ENCODE data around the gene KNSTRN.

The KNSTRN gene

GRCh38 chr15:40368719-40369473, 13.6 kb upstream of the KNSTRN start:
- H3K4me1 Mint-ChIP-seq = peaks cover 41% of the 10 kb centered on the region
- no peak for DNase-seq (ENCODE audit: low spot score in 2 of 2)
- no peak for ATAC-seq
- no peak overlapping the region for H3K27ac Mint-ChIP-seq
- peak overlapping the region; percentile 86 for H3K4me3 Mint-ChIP-seq
- H3K9me3 Mint-ChIP-seq = no peaks in the 10 kb centered on the region
- no peaks in the 10 kb centered on the region for H3K36me3 Mint-ChIP-seq

- Mint-ChIP-seq H3K4me3 (peak overlapping the region; percentile 86), H3K4me1 (peaks cover 35% of the 10 kb centered on the region), H3K27ac (no peak overlapping the region), H3K36me3 (no peaks in the 10 kb centered on the region), H3K9me3 (no peaks in the 10 kb centered on the region)
- no peak for DNase-seq (ENCODE audit: low spot score in 2 of 2)
- no peak for ATAC-seq
Measured at GRCh38 chr15:40369474-40369869, 13.0 kb upstream of the KNSTRN start.

DNA sequence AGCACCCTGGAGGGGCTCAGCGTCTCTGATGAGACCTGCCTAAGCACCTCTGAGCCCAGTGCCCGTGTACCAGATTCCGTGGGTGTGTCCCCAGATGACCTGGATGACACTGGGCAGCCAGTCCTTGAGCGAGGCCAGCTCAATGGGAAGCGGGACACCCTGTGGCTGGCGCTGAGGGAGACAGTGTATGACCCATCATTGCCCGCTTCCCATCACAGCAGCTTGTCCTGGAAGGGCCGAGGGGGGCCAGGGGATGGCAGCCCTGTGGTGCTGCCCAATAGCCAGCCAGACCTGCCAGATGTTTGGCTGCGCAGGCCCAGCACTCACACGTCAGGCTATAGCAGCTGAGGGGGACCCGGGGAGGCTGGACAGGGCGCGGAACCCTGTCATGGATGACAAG, 12.6 kb upstream of the KNSTRN start:
- Mint-ChIP-seq H3K27ac (no peak overlapping the region), H3K36me3 (no peaks in the 10 kb centered on the region), H3K9me3 (no peaks in the 10 kb centered on the region), H3K4me1 (peaks cover 35% of the 10 kb centered on the region), H3K4me3 (no peak overlapping the region)
- DNase-seq (ENCODE audit: low spot score in 2 of 2) (no peak), ATAC-seq (no peak)

GRCh38 chr15:40372981-40373380, 9.5 kb upstream of the KNSTRN start:
- H3K27ac Mint-ChIP-seq = no peak overlapping the region
- peaks cover 7% of the 10 kb centered on the region for H3K4me1 Mint-ChIP-seq
- H3K4me3 Mint-ChIP-seq = no peak overlapping the region

DNA sequence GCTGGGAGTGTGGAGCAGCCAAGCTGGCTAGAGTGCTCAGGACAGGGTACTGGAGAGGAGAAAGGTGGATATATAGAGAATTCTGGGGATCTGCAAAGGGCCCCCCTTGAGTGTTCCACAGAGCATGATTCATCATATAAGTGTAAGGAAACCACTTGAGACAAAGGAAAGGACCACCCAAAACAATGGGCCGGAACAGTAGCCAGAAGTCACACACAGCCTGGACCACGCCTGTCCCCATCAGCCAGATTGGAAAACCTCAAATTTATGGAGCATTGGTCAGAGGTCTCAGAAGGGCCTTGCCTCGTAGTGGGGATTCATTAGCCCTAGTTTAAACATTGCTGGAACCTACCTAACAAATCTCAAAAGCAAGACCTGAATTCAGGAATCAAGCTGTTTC, 4.9 kb upstream of the KNSTRN start:
- no peak for ATAC-seq
- Mint-ChIP-seq H3K36me3 (no peaks in the 10 kb centered on the region), H3K9me3 (no peaks in the 10 kb centered on the region), H3K4me1 (peaks cover 3% of the 10 kb centered on the region), H3K27ac (no peak overlapping the region), H3K4me3 (no peak overlapping the region)
- DNase-seq (ENCODE audit: low spot score in 2 of 2) = no peak

More at GRCh38 chr15:40372981-40373380, 9.5 kb upstream of the KNSTRN start:
- DNase-seq (ENCODE audit: low spot score in 2 of 2) = no peak
- no peaks in the 10 kb centered on the region for H3K36me3 Mint-ChIP-seq
- H3K9me3 Mint-ChIP-seq = no peaks in the 10 kb centered on the region
- no peak for ATAC-seq

GRCh38 chr15:40379374-40379773, 3.1 kb upstream of the KNSTRN start:
- H3K4me1 Mint-ChIP-seq = peaks cover 13% of the 10 kb centered on the region
- H3K4me3 Mint-ChIP-seq = no peak overlapping the region
- DNase-seq (ENCODE audit: low spot score in 2 of 2) (no peak), ATAC-seq (no peak)
- no peaks in the 10 kb centered on the region for H3K36me3 Mint-ChIP-seq
- no peak overlapping the region for H3K27ac Mint-ChIP-seq
- H3K9me3 Mint-ChIP-seq = no peaks in the 10 kb centered on the region

- Mint-ChIP-seq H3K4me1 (peaks cover 13% of the 10 kb centered on the region), H3K9me3 (no peaks in the 10 kb centered on the region), H3K27ac (no peak overlapping the region), H3K4me3 (no peak overlapping the region), H3K36me3 (no peaks in the 10 kb centered on the region)
- DNase-seq (ENCODE audit: low spot score in 2 of 2) = no peak
- ATAC-seq = no peak
Measured at GRCh38 chr15:40379853-40380252, 2.7 kb upstream of the KNSTRN start.

GRCh38 chr15:40380636-40381035, 1.9 kb upstream of the KNSTRN start:
- H3K27ac Mint-ChIP-seq = no peak overlapping the region
- peaks cover 7% of the 10 kb centered on the region for H3K36me3 Mint-ChIP-seq
- H3K9me3 Mint-ChIP-seq = no peaks in the 10 kb centered on the region
- ATAC-seq (no peak), DNase-seq (ENCODE audit: low spot score in 2 of 2) (no peak)
- H3K4me1 Mint-ChIP-seq = peaks cover 13% of the 10 kb centered on the region
- H3K4me3 Mint-ChIP-seq = no peak overlapping the region

DNA sequence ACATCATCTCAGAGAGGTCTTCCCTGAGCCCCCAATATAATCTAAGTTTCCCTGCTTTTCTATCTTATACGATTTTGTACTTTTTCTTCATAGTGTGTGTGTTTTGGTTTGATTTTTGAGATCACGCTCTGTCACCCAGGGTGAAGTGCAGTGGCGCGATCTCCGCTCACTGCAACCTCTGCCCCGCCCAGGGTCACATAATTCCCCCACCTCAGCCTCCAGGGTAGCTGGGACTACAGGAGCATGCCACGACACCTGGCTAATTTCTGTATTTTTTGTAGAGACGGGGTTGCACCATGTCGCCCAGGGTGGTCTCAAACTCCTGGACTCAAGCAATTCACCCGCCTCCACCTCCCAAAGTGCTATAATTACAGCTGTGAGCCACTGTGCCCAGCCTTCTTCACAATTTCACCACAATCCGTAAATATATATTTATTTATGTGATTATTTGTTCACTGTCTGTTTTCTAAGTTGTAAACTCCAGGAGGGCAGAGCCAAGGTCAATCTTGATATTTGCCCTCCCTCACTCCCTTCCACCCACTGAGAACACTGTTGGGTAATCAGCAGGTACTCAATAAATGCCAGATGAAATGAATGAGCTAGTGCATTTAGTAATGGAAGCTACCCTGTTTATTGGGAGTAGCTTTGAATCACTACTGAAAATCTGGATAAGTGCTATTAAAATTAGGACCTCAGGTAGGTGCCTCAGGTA, 547 bp upstream of the KNSTRN start:
- Mint-ChIP-seq H3K27ac (peak overlapping the region; percentile 95), H3K36me3 (peaks cover 7% of the 10 kb centered on the region), H3K4me1 (peaks cover 13% of the 10 kb centered on the region), H3K9me3 (no peaks in the 10 kb centered on the region), H3K4me3 (peak overlapping the region; percentile 95)
- ATAC-seq = no peak
- no peak for DNase-seq (ENCODE audit: low spot score in 2 of 2)

DNA sequence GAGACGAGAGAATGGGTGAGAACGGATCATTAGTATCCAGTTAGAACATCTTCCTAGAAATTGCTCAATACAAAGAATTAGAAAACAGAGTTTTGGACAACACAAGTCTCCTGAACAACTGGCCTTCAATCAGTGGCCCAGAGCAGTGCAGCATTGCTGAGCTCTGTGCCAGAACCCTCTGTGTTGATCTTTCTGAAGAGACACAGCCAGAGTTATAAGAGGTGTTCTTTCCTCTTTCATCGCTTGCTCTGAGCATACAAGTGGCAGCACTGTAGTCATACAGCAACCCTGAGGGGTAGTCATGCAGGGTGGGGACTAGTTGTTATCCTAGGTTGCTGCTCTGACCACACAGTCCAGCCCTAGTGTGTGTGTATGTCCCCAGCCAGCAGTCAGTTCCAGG, 4.0 kb downstream of the KNSTRN start:
- Mint-ChIP-seq H3K36me3 (peaks cover 52% of the 10 kb centered on the region), H3K27ac (no peak overlapping the region), H3K9me3 (no peaks in the 10 kb centered on the region), H3K4me3 (no peak overlapping the region), H3K4me1 (peaks cover 13% of the 10 kb centered on the region)
- ATAC-seq = no peak
- no peak for DNase-seq (ENCODE audit: low spot score in 2 of 2)

DNA sequence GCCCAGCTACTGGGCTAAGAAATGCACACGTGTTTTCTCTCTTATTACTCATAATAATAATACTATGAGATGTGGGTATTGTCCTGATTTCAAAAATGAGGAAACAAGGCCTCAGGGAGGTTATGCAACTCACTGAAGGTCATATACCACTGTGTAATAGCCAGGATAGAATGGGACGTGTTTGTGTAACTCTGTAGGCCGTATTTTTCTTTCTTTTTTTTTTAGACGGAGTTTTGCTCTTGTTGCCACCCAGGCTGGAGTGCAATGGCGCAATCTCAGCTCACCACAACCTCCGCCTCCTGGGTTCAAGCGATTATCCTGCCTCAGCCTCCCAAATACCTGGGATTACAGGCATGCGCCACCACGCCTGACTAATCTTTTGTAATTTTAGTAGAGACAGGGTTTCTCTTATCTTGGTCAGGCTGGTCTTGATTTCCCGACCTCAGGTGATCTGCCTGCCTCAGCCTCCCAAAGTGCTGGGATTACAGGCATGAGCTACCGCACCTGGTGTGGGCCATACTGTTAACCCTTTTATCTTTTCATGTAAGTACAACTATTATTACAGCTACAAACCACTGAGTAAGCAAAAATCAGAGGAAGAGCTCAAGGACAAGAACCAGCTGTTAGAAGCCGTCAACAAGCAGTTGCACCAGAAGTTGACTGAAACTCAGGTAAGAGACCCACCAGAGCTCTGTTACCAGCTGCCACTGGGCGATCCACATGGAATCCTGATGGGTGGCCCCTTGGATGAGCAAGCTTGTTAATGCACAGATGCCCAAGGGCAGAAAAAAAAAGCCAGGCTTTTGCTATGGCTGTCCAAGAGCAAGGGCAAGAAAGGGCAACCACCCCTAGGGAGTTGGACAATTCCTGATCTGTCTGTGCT, 6.7 kb downstream of the KNSTRN start:
- ATAC-seq (no peak), DNase-seq (ENCODE audit: low spot score in 2 of 2) (no peak)
- H3K4me1 Mint-ChIP-seq = no peaks in the 10 kb centered on the region
- H3K4me3 Mint-ChIP-seq = no peak overlapping the region
- H3K27ac Mint-ChIP-seq = no peak overlapping the region
- peaks cover 79% of the 10 kb centered on the region for H3K36me3 Mint-ChIP-seq
- H3K9me3 Mint-ChIP-seq = no peaks in the 10 kb centered on the region

- no peak for ATAC-seq
- H3K4me1 Mint-ChIP-seq = no peaks in the 10 kb centered on the region
- H3K9me3 Mint-ChIP-seq = no peaks in the 10 kb centered on the region
- DNase-seq (ENCODE audit: low spot score in 2 of 2) = no peak
- no peak overlapping the region for H3K4me3 Mint-ChIP-seq
- peak overlapping the region; percentile 8 for H3K27ac Mint-ChIP-seq
- peaks cover 86% of the 10 kb centered on the region for H3K36me3 Mint-ChIP-seq
Measured at GRCh38 chr15:40389824-40390595, 7.5 kb downstream of the KNSTRN start.

DNA sequence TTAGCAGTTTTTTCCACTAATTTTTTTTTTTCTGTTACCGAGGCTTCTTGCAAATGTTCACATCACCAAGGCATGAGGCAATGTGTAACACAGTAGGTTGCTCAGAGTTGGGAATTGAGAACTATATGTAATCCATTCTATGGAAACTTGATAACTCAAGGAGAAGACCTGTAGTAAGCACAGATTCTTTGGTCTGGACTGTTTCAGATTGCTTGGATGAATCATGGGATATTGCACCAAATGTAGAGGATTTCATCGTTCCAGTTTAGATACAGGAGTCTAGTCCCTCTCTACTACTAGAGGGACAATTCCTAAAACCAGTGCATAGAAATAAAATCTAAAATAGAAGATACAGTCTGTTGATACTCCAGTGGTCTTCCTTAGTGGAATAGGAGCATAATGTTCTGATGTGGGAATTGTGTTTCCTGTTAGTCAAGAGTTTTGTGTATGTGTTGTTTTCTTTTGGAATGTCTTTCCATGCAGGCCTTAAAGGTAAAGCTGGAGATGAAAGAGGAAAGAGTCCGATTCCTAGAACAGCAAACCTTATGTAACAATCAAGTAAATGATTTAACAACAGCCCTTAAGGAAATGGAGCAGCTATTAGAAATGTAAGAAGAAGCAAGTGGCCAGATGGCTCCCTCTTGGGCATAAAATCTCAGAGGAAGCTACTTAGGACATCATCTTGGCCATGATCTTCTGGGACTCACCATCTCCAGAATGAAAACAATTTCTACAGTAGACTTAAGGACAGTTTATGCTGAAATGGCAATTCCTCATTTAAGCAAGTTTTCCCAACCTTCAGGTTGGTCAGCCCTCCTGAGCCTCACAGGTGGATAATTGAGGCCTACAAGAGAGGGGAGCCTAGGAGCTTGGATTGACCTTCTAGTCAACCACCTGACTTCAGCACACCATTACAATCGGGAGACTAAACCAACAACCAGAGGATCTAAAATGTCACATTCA, 10.7 kb downstream of the KNSTRN start:
- H3K27ac Mint-ChIP-seq = peak overlapping the region; percentile 19
- peaks cover 69% of the 10 kb centered on the region for H3K36me3 Mint-ChIP-seq
- peaks cover 8% of the 10 kb centered on the region for H3K4me1 Mint-ChIP-seq
- DNase-seq (ENCODE audit: low spot score in 2 of 2) (no peak), ATAC-seq (no peak)
- H3K9me3 Mint-ChIP-seq = no peaks in the 10 kb centered on the region
- no peak overlapping the region for H3K4me3 Mint-ChIP-seq

All from stimulated activated effector memory CD8-positive, alpha-beta T cell treated with anti-CD3 and anti-CD28 coated beads, Interleukin-12 subunit alpha, Interleukin-12 subunit beta, amount 100 ng/mL, for 72 hours (primary cell).